Ascending aorta (tissue), 2 donors: ENCODE measurements around the gene ARHGAP32. TPM values are rescaled to one million over a fixed set of nuclear protein-coding genes. Genes with fewer than 3 reads are reported as not detected.
"Not testable (repeated sequence)": the region's sequence is repeated elsewhere in the genome, so short reads cannot be mapped to it uniquely, and the experiment has no call there.

ENCODE experiments used
- DNase-seq, 2 donors: peaks; one replicate each; pipeline ENCODE4 v3.0.0-alpha.2; 2019; ENCODE audit warnings: low spot score in 2 of 2
- H3K27ac ChIP-seq, 2 donors: fragments of 200-600 bp; sonication (generic); one replicate each; pipeline ENCODE4 v1.5.1; 2016 to 2017; ENCODE audit warnings: mild to moderate bottlenecking in 1 of 2
- H3K27me3 ChIP-seq: fragments of 200-600 bp; sonication (generic); one replicate; pipeline ENCODE4 v1.5.1; 2017
- H3K36me3 ChIP-seq, 2 donors: fragments of 200-600 bp; sonication (generic); one replicate each; pipeline ENCODE4 v1.5.1; 2016
- H3K4me1 ChIP-seq, 2 donors: fragments of 200-600 bp; sonication (generic); one replicate each; pipeline ENCODE4 v1.5.1; 2016 to 2017; ENCODE audit warnings: mild to moderate bottlenecking in 1 of 2
- H3K4me3 ChIP-seq, 2 donors: fragments of 200-600 bp; sonication (generic); one replicate each; pipeline ENCODE4 v1.5.1; 2016 to 2017; ENCODE audit warnings: mild to moderate bottlenecking in 1 of 2
- H3K9me3 ChIP-seq, 2 donors: fragments of 200-600 bp; sonication (generic); one replicate each; pipeline ENCODE4 v1.5.1; 2016
- intact Hi-C: fragments of 100-400 bp; cut with DNase I; formaldehyde crosslinking; loops from one replicate; pipeline ENCODE4 v1.15.1; 2023
- total RNA-seq: library from RNA; depleted of rRNA; stranded (reverse); fragments of >200 nt; gene quantifications from one replicate; pipeline ENCODE4 v1.1.0, GENCODE V29; 2016
- TF ChIP-seq, protein P1 (sequence below), 3 experiments: fragments of 200-600 bp in 2 of 3; fragments of 450-650 bp in 1 of 3; sonication (generic) in 2 of 3; IDR thresholded peaks; one replicate each; pipeline ENCODE4 v1.5.1; 2016 to 2019; ENCODE audit warnings: antibody characterized with exemption in 3 of 3, mild to moderate bottlenecking in 1 of 3, moderate library complexity in 1 of 3

Gene ARHGAP32
- total RNA-seq, 1 donor from 2014 or later = 4.9 TPM

DNA sequence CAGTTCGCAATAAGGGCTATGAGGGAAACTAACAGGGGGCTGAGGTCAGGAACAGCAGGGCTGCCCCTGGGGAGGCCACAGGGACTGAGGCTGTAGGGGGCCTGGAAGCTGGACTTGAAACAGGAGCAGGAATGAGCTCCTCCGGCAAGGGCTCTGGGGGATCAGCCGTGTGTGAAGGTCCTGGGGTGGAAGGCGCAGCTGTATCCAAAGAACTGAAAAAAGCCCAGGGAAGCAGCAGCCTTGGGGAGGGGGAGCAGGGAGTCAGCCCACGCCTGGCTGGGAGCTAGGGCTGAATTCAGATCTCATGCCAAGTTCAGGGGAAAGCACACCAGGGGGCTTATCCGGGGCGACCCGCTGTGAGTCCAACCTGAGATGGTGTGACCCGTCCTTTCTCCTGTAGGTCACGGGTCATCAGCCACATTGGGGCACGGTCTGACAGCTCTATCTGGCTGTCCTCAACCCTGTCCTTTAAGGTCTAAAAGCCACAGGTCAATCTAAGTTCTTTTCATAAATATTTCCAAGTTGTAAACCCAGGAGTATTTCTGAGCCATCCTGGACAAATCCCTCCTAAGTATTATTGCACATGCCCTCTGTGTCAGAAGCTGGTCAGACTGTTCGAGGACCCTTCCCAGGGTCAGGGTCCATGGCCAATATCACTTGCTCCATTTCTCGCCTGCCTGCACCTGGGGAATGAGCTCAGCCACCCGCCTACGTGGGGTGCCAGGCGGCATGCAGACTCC is 267.4 kb downstream of the ARHGAP32 start:
- H3K27ac ChIP-seq = no peak overlapping the region
- TF ChIP-seq, protein P1, sequence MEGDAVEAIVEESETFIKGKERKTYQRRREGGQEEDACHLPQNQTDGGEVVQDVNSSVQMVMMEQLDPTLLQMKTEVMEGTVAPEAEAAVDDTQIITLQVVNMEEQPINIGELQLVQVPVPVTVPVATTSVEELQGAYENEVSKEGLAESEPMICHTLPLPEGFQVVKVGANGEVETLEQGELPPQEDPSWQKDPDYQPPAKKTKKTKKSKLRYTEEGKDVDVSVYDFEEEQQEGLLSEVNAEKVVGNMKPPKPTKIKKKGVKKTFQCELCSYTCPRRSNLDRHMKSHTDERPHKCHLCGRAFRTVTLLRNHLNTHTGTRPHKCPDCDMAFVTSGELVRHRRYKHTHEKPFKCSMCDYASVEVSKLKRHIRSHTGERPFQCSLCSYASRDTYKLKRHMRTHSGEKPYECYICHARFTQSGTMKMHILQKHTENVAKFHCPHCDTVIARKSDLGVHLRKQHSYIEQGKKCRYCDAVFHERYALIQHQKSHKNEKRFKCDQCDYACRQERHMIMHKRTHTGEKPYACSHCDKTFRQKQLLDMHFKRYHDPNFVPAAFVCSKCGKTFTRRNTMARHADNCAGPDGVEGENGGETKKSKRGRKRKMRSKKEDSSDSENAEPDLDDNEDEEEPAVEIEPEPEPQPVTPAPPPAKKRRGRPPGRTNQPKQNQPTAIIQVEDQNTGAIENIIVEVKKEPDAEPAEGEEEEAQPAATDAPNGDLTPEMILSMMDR (IDR thresholded peaks at IDR 0.05) = no peak
- H3K4me1 ChIP-seq = no peaks in the 10 kb centered on the region
- intact Hi-C loops = no loop called here
- H3K4me3 ChIP-seq = no peak overlapping the region
- no peaks in the 10 kb centered on the region for H3K27me3 ChIP-seq
- no peak for DNase-seq
- no peaks in the 10 kb centered on the region for H3K36me3 ChIP-seq
- no peaks in the 10 kb centered on the region for H3K9me3 ChIP-seq

DNA sequence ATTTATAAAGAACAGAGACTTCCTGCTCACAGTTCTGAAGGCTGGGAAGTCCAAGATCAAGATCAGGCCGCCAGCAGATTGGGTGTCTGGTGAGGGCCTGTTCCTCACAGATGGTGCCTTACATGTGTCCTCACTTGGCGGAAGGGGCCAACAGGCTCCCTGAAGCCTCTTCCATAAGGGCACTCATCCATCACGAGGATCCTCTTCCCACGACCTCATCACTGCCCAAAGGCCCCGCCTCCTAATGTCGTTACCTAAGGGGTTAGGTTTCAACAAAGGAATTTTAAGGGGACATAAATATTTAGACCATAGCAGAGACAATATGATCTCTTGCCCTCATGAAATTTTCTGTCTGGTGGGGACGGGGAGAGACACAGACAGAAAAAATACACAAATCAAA is 268.0 kb downstream of the ARHGAP32 start:
- H3K4me3 ChIP-seq = no peak overlapping the region
- H3K36me3 ChIP-seq = no peaks in the 10 kb centered on the region
- H3K27me3 ChIP-seq = no peaks in the 10 kb centered on the region
- no peaks in the 10 kb centered on the region for H3K4me1 ChIP-seq
- intact Hi-C loops = no loop called here
- no peak overlapping the region for H3K27ac ChIP-seq
- no peak for DNase-seq
- H3K9me3 ChIP-seq = no peaks in the 10 kb centered on the region
- TF ChIP-seq, protein P1 (IDR thresholded peaks at IDR 0.05) = no peak

DNA sequence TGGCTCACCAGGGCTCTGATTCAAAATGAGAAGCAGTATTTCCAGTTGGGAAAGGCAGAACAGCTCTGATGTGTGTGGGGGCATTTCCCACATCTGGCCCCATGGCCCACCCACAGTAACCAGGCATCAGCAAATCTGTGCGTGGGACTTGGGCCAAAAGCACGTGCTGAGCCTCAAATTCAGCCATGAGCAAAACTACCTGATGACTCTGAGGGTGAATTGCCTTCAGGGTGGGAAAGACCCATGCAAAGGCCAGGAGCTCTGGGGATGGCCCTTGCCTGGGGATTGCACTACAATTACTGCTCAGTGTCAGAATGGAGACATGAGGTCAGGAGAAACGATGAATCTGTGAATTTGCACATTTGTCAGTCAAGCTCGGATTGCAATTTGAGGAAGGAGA is 270.3 kb downstream of the ARHGAP32 start:
- Histone ChIP-seq H3K9me3 (no peaks in the 10 kb centered on the region), H3K27ac (no peak overlapping the region), H3K4me1 (no peaks in the 10 kb centered on the region), H3K36me3 (no peaks in the 10 kb centered on the region), H3K4me3 (no peak overlapping the region), H3K27me3 (no peaks in the 10 kb centered on the region)
- TF ChIP-seq, protein P1 (IDR thresholded peaks at IDR 0.05) = no peak
- no peak for DNase-seq
- intact Hi-C loops = no loop called here

DNA sequence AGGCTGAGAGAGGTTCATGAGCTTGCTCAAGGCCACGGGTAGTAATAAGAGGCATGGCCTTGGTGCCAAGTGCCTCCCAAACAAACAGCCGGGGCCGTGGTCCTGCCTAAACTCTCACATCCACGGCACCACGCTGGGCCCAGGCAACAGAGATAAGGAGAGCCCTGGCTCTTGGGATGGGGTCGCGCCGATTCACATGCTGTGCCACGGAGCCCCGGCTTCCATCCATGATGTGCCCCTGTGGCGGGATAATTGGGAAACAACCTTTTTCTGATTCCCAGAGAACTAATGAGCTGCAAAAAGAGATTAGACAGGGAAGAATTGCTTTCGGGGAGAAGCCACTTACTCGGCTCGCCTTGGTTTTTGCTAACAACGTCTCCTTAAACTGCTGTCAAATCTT is 271.5 kb downstream of the ARHGAP32 start:
- TF ChIP-seq, protein P1 (IDR thresholded peaks at IDR 0.05) = no peak
- Histone ChIP-seq H3K9me3 (no peaks in the 10 kb centered on the region), H3K27me3 (no peaks in the 10 kb centered on the region), H3K36me3 (no peaks in the 10 kb centered on the region), H3K27ac (no peak overlapping the region), H3K4me1 (no peaks in the 10 kb centered on the region), H3K4me3 (no peak overlapping the region)
- DNase-seq = no peak
- intact Hi-C loops = no loop called here

DNA sequence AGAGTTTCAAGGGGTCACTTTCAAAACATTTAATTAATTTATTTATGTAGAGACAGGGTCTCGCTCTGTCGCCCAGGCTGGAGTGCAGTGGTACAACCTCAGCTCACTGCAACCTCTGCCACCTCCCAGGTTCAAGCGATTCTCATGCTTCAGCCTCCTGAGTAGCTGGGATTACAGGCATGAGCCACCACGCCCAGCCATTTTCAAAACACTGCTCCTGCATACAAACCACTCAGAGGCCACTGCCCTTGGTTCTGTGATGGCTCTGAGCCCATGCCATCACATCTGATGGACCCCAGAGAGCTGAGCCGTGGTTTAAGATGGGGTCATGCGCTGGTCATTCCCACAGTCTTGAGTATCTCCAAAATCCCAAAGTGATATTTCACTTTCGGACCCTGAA is 272.5 kb downstream of the ARHGAP32 start:
- DNase-seq, H3K4me3 ChIP-seq, H3K4me1 ChIP-seq, H3K27ac ChIP-seq, H3K36me3 ChIP-seq, intact Hi-C loops, H3K27me3 ChIP-seq, H3K9me3 ChIP-seq: not testable (repeated sequence)

DNA sequence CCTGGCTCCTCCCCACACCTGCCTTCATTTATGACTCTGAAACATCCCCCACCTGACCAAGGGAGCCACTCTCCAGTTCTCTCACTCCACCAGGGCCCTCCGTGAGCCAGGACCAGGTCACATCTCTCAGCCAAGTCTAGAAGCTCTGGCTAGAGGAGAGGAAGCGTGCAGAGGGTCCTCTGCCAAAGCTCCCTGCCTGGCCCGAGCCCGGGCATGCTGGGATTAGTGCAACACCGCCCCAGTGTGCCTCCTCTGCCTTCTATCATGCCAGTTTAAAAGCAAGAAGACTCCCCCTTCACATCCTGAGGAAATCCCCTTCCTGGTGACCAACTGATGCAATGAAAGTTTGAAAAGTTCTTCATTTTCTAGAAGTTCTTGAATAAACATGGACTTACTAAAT is 272.9 kb downstream of the ARHGAP32 start:
- no peaks in the 10 kb centered on the region for H3K4me1 ChIP-seq
- intact Hi-C loops = no loop called here
- H3K27me3 ChIP-seq = no peaks in the 10 kb centered on the region
- TF ChIP-seq, protein P1 (IDR thresholded peaks at IDR 0.05) = no peak
- H3K27ac ChIP-seq = no peak overlapping the region
- no peaks in the 10 kb centered on the region for H3K36me3 ChIP-seq
- no peaks in the 10 kb centered on the region for H3K9me3 ChIP-seq
- no peak overlapping the region for H3K4me3 ChIP-seq
- DNase-seq = no peak
